WI38 (cell line): Measurements from ENCODE around the gene SLC3A2.

Experiments used
- H3K4me3 ChIP-seq: 2 replicates; pipeline ENCODE4 v1.5.1; 2011; ENCODE audit warnings: low read depth, mild to moderate bottlenecking, control low read depth, low read length
- CTCF ChIP-seq: IDR thresholded peaks from 2 replicates; pipeline ENCODE4 v1.5.1; 2012; ENCODE audit warnings: low read depth, mild to moderate bottlenecking, control low read depth, low read length

SLC3A2 gene

GRCh38 chr11:62897311-62897710, 16.6 kb downstream of the SLC3A2 start:
- TF ChIP-seq CTCF = no peak
- no peak overlapping the region for H3K4me3 ChIP-seq

GRCh38 chr11:62898027-62898426, 17.3 kb downstream of the SLC3A2 start:
- H3K4me3 ChIP-seq = no peak overlapping the region
- no peak for TF ChIP-seq CTCF

- H3K4me3 ChIP-seq = no peak overlapping the region
- no peak for TF ChIP-seq CTCF
These were observed 22.2 kb downstream of the SLC3A2 start for GRCh38 chr11:62902932-62903331.

- H3K4me3 ChIP-seq = peak overlapping the region; percentile 9; the same call in 1 of the 2 replicates
- TF ChIP-seq CTCF = no peak
These were observed 24.6 kb downstream of the SLC3A2 start for GRCh38 chr11:62905296-62905695.

- peak; percentile 99 for TF ChIP-seq CTCF
- H3K4me3 ChIP-seq = peak overlapping the region; percentile 9; the same call in 1 of the 2 replicates
These were observed 25.3 kb downstream of the SLC3A2 start for GRCh38 chr11:62905927-62906531.

GRCh38 chr11:62908468-62909072, 27.9 kb downstream of the SLC3A2 start:
- no peak for TF ChIP-seq CTCF
- no peak overlapping the region for H3K4me3 ChIP-seq

GRCh38 chr11:62909107-62909894, 28.6 kb downstream of the SLC3A2 start:
- peak; percentile 61 for TF ChIP-seq CTCF
- no peak overlapping the region for H3K4me3 ChIP-seq
